ENCODE measurements around the gene SLC25A41.

The SLC25A41 gene

GRCh38 chr19:6481541-6482342 lies 48.2 kb upstream of the SLC25A41 start, which contains the start of gene DENND1C:
DENND1C (minus strand) TSS chr19:6481787; CDS start chr19:6481695, 92 bp downstream.
- H4K20me1 ChIP-seq (ENCODE audit: insufficient read depth, low read length) = no peaks in the 10 kb centered on the region
- H3K27me3 ChIP-seq (ENCODE audit: insufficient read depth, low read length) = no peaks in the 10 kb centered on the region
- H3K4me1 ChIP-seq (ENCODE audit: insufficient read depth, low read length, severe bottlenecking) = peaks cover 26% of the 10 kb centered on the region
- H3K9ac ChIP-seq (ENCODE audit: low read length) = peak within 1 kb of the TSS; percentile 88
- no peaks in the 10 kb centered on the region for H3K9me3 ChIP-seq (ENCODE audit: low read length)
- no peaks in the 10 kb centered on the region for H3K79me2 ChIP-seq (ENCODE audit: insufficient read depth, low read length)
- peak within 1 kb of the TSS; percentile 90 for H3K4me2 ChIP-seq (ENCODE audit: low read length)
- H3K36me3 ChIP-seq (ENCODE audit: insufficient read depth, low read length) = peaks cover 13% of the 10 kb centered on the region
- H3K27ac ChIP-seq (ENCODE audit: low read depth, low read length, poor library complexity, severe bottlenecking) = peak within 1 kb of the TSS; percentile 84
- H3K4me3 ChIP-seq (ENCODE audit: low read depth, low read length, poor library complexity, severe bottlenecking) = peak within 1 kb of the TSS; percentile 75
- H3F3A ChIP-seq (ENCODE audit: insufficient read depth, low read length) = no peaks in the 10 kb centered on the region
- H2AFZ ChIP-seq (ENCODE audit: low read length) = 0 out of 2 replicates have a peak within 1 kb of the TSS, but pooled peaks have one; percentile 13
- no peaks in the 10 kb centered on the region for H3K9me2 ChIP-seq (ENCODE audit: low read depth, low read length)
- no peak for TF ChIP-seq EZH2 (IDR thresholded peaks at IDR 0.05; ENCODE audit: borderline replicate concordance, low read length)
- peak; percentile 37; the same call in 1 of the 2 replicates for TF ChIP-seq CTCF (IDR thresholded peaks at IDR 0.05; ENCODE audit: low read length)

DNA sequence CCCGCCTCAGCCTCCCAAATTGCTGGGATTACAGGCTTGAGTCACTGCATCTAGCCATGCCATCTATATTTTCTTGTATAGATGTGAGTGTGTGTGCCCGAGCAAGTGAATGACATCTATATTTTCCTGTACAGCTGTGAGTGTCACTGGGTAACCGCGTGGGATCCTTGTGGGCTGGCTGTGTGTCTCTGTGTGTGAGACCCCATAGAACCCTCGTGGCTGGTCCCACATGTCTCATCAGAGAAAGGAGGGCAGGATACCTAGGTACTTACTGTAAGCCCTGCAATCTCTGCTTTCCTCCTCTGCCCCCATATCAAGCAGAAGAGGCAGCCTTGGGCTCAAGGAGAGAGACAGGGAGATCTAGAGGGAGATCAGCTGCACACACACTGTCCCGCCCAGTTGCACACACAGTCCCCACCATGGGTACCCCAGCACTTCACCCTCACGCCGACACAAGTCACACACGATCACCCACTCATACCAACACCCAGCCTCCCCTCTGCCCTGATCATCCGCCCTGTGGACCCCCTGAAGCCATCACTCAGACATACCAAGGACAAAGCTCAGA lies 47.4 kb upstream of the SLC25A41 start:
- Histone ChIP-seq H3K4me3 (ENCODE audit: low read depth, low read length, poor library complexity, severe bottlenecking) (peak overlapping the region; percentile 75), H3K9me2 (ENCODE audit: low read depth, low read length) (no peaks in the 10 kb centered on the region), H3K36me3 (ENCODE audit: insufficient read depth, low read length) (peaks cover 21% of the 10 kb centered on the region), H3F3A (ENCODE audit: insufficient read depth, low read length) (no peaks in the 10 kb centered on the region), H3K9me3 (ENCODE audit: low read length) (no peaks in the 10 kb centered on the region), H3K4me1 (ENCODE audit: insufficient read depth, low read length, severe bottlenecking) (peaks cover 26% of the 10 kb centered on the region), H3K4me2 (ENCODE audit: low read length) (peak overlapping the region; percentile 90), H4K20me1 (ENCODE audit: insufficient read depth, low read length) (no peaks in the 10 kb centered on the region), H3K9ac (ENCODE audit: low read length) (peak overlapping the region; percentile 88), H3K27ac (ENCODE audit: low read depth, low read length, poor library complexity, severe bottlenecking) (peak overlapping the region; percentile 84), H3K79me2 (ENCODE audit: insufficient read depth, low read length) (no peaks in the 10 kb centered on the region), H3K27me3 (ENCODE audit: insufficient read depth, low read length) (no peaks in the 10 kb centered on the region), H2AFZ (ENCODE audit: low read length) (no peak overlapping the region)
- TF ChIP-seq CTCF (IDR thresholded peaks at IDR 0.05; ENCODE audit: low read length) (no peak), EZH2 (IDR thresholded peaks at IDR 0.05; ENCODE audit: borderline replicate concordance, low read length) (no peak)

DNA sequence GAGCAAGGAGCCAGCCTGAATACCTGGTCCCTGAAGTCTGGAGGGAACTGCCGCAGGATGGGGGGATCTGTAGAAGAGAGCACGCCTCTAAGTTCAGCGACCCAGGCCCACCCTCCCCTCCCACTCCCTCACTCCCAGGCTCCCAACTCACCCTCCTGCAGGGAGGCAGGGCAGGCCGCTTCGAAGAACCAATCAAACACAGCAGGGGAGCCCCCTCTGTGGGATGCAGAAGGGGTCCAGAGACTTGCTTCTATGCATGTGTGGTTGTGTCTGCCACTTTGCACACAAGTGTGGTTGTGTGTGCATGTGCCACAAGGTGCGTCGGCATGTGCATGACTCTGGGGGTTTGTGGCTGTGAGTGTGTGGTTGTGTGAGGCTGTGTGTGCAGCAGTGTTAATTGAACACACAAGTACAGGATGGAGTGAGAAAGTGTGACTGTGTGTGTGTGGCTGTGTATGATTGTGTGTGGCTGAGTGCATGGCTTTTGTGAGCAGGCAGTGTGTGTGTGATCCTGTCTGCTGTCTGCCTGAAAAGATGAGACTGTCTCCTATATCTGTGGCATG lies 46.4 kb upstream of the SLC25A41 start:
- no peak overlapping the region for H2AFZ ChIP-seq (ENCODE audit: low read length)
- no peak overlapping the region for H3K4me3 ChIP-seq (ENCODE audit: low read depth, low read length, poor library complexity, severe bottlenecking)
- no peaks in the 10 kb centered on the region for H3K79me2 ChIP-seq (ENCODE audit: insufficient read depth, low read length)
- H3K4me1 ChIP-seq (ENCODE audit: insufficient read depth, low read length, severe bottlenecking) = peaks cover 26% of the 10 kb centered on the region
- peaks cover 31% of the 10 kb centered on the region for H3K36me3 ChIP-seq (ENCODE audit: insufficient read depth, low read length)
- no peak overlapping the region for H3K4me2 ChIP-seq (ENCODE audit: low read length)
- TF ChIP-seq EZH2 (IDR thresholded peaks at IDR 0.05; ENCODE audit: borderline replicate concordance, low read length) (no peak), CTCF (IDR thresholded peaks at IDR 0.05; ENCODE audit: low read length) (no peak)
- H3K9ac ChIP-seq (ENCODE audit: low read length) = no peak overlapping the region
- peak overlapping the region; percentile 27 for H3K27ac ChIP-seq (ENCODE audit: low read depth, low read length, poor library complexity, severe bottlenecking)
- no peaks in the 10 kb centered on the region for H4K20me1 ChIP-seq (ENCODE audit: insufficient read depth, low read length)
- no peaks in the 10 kb centered on the region for H3F3A ChIP-seq (ENCODE audit: insufficient read depth, low read length)
- no peaks in the 10 kb centered on the region for H3K9me3 ChIP-seq (ENCODE audit: low read length)
- H3K27me3 ChIP-seq (ENCODE audit: insufficient read depth, low read length) = no peaks in the 10 kb centered on the region
- no peaks in the 10 kb centered on the region for H3K9me2 ChIP-seq (ENCODE audit: low read depth, low read length)
